Aorta (tissue), 5 donors: ENCODE measurements around the gene HMOX2. TPM values are rescaled to one million over a fixed set of nuclear protein-coding genes. Genes with fewer than 3 reads are reported as not detected.

ENCODE experiments used
- ATAC-seq: fragments of 200-7000 bp; cut with Tn5 transposase; one replicate; pipeline ENCODE4 v1.9.1; 2022; ENCODE audit warnings: moderate library complexity; ENCODE audit not compliant: low FRiP score
- DNase-seq, 2 donors: peaks; one replicate each; pipeline ENCODE4 v3.0.0-alpha.2; 2020
- H3K27ac ChIP-seq, 2 donors: one replicate each; pipeline ENCODE4 v1.5.1; 2013; ENCODE audit warnings: low read length in 2 of 2, mild to moderate bottlenecking in 2 of 2, moderate library complexity in 2 of 2, control low read depth in 1 of 2, inconsistent platforms in 1 of 2, low read depth in 1 of 2
- H3K27me3 ChIP-seq, 2 donors: one replicate each; pipeline ENCODE4 v1.6.1; 2013; ENCODE audit warnings: control low read depth in 1 of 2, low read length in 1 of 2, mild to moderate bottlenecking in 1 of 2, moderate library complexity in 1 of 2; ENCODE audit not compliant: insufficient read depth in 2 of 2, control insufficient read depth in 1 of 2
- H3K36me3 ChIP-seq, 2 donors: one replicate each; pipeline ENCODE4 v1.6.1; 2013; ENCODE audit warnings: control low read depth in 1 of 2, low read length in 1 of 2, mild to moderate bottlenecking in 1 of 2; ENCODE audit not compliant: insufficient read depth in 2 of 2, control insufficient read depth in 1 of 2
- H3K4me1 ChIP-seq, 2 donors: one replicate each; pipeline ENCODE4 v1.6.1; 2013; ENCODE audit warnings: low read length in 2 of 2, control low read depth in 1 of 2, mild to moderate bottlenecking in 1 of 2, moderate library complexity in 1 of 2; ENCODE audit not compliant: insufficient read depth in 2 of 2, control insufficient read depth in 1 of 2
- H3K4me3 ChIP-seq, 2 donors: one replicate each; pipeline ENCODE4 v1.5.1; 2013; ENCODE audit warnings: low read length in 2 of 2, control low read depth in 1 of 2, mild to moderate bottlenecking in 1 of 2
- H3K9me3 ChIP-seq: one replicate; pipeline ENCODE4 v1.6.1; 2013; ENCODE audit warnings: mild to moderate bottlenecking, low read length; ENCODE audit not compliant: control insufficient read depth
- WGBS, 2 donors: extraction: QIAGEN DNeasy Blood & Tissue Kit; methylation state at CpG; one replicate each; pipeline ENCODE4 v1.1.7; 2013; 5-methylcytosine and 5-hydroxymethylcytosine counted together
- intact Hi-C, 2 donors: fragments of 100-400 bp; cut with DNase I; formaldehyde crosslinking; loops; one replicate each; pipeline versions ENCODE4 v1.14.2 to v1.15.0; 2022
- long read RNA-seq, 2 donors: library from polyadenylated mRNA; unstranded; transcript quantifications; one replicate each; pipeline ENCODE4 v2.0.0, GENCODE V29; 2020 to 2021
- polyA plus RNA-seq, 2 donors: library from polyadenylated mRNA; stranded (reverse); fragments of 200-250 nt; gene quantifications; one replicate each; pipeline ENCODE4 v1.2.3, GENCODE V29; 2013
- total RNA-seq, 2 donors: library from RNA; stranded (reverse); fragmentation: NEBNext Ultra II Directional; extraction: Animal tissue kit (Norgen Biotek cat#: 25700); gene quantifications; one replicate each; pipeline ENCODE4 v1.2.1, GENCODE V29; 2021
- donor health status: healthy with polysubstance abuse.
- donor health status: Bipolar disorder and iron deficiency.
- donor health status: DM: no; HTN: no; CAD: no.
- donor health status: DM: no; HTN: no; CAD: no.
- donor health status: DM: yes; HTN: yes; CAD: no.

The HMOX2 gene
- total RNA-seq, result 10 to 100 TPM; 25.1 to 28.6 TPM
- 10 to 100 TPM; 24.3 to 33.6 TPM for polyA plus RNA-seq
- long read RNA-seq, donor 1, transcript HMOX2-205 (7 exons, 1,797 nt), result minor isoform, 22 of 174 reads
- long read RNA-seq, donor 1, transcript HMOX2-208 (6 exons, 2,147 nt), result major isoform, 125 of 174 reads
- long read RNA-seq, donor 1, partial matches to known transcripts, result 3 of 174 reads
- long read RNA-seq, donor 1, other reads (novel, unspliced or antisense), result 22 of 174 reads
- long read RNA-seq, donor 2, transcript HMOX2-208 (6 exons, 2,147 nt), result major isoform, 16 of 22 reads
- long read RNA-seq, donor 2, partial matches to known transcripts, result 2 of 22 reads
- long read RNA-seq, donor 2, other reads (novel, unspliced or antisense), result 1 of 22 reads

- Histone ChIP-seq H3K4me1 (no peaks in the 10 kb centered on the region), H3K36me3 (no peaks in the 10 kb centered on the region), H3K27ac (no peak within 1 kb of the TSS), H3K27me3 (no peaks in the 10 kb centered on the region), H3K9me3 (no peaks in the 10 kb centered on the region), H3K4me3 (peak within 1 kb of the TSS; percentile 56 to 69)
- ATAC-seq (peak; percentile 96), DNase-seq (peak; percentile 94 to 96)
- intact Hi-C loops, result loop anchor here in 1 of 2 donors (5.0 kb wide), 1 partner anchor 61 kb away; the partner anchor contains the start of gene CDIP1
- WGBS, 2 donors, result 5 to 6% methylated on average over 56 to 70 of the region's 70 CpGs
Observed at GRCh38 chr16:4475880-4476788, at the start of gene HMOX2. HMOX2 (plus strand) TSS chr16:4476398; CDS start chr16:4505525, 29,127 bp downstream.

- intact Hi-C loops, result no loop called here
- peak overlapping the region in 1 of 2 donors; percentile 61 for H3K4me3 ChIP-seq
- no peaks in the 10 kb centered on the region for H3K27me3 ChIP-seq
- no peak for ATAC-seq
- no peak overlapping the region for H3K27ac ChIP-seq
- H3K9me3 ChIP-seq, result no peaks in the 10 kb centered on the region
- WGBS, 2 donors, result 86 to 89% methylated on average over 12 of the region's 12 CpGs
- peak in 1 of 2 donors; percentile 21 for DNase-seq
- no peaks in the 10 kb centered on the region for H3K36me3 ChIP-seq
- H3K4me1 ChIP-seq, result peaks cover 0 to 3% of the 10 kb centered on the region in 2 donors
Observed at GRCh38 chr16:4426722-4427372, 49.4 kb upstream of the HMOX2 start.

GRCh38 chr16:4428500-4428899 is 47.7 kb upstream of the HMOX2 start:
- H3K27ac ChIP-seq, result no peak overlapping the region
- DNase-seq (peak in 1 of 2 donors; percentile 14), ATAC-seq (no peak)
- no peak overlapping the region for H3K4me3 ChIP-seq
- WGBS, 2 donors, result 93 to 95% methylated on average over 7 of the region's 7 CpGs
- H3K9me3 ChIP-seq, result no peaks in the 10 kb centered on the region
- H3K36me3 ChIP-seq, result no peaks in the 10 kb centered on the region
- peaks cover 0 to 3% of the 10 kb centered on the region in 2 donors for H3K4me1 ChIP-seq
- intact Hi-C loops, result no loop called here
- no peaks in the 10 kb centered on the region for H3K27me3 ChIP-seq

GRCh38 chr16:4431023-4431422 is 45.2 kb upstream of the HMOX2 start:
- Histone ChIP-seq H3K27ac (no peak overlapping the region), H3K27me3 (no peaks in the 10 kb centered on the region), H3K4me1 (no peaks in the 10 kb centered on the region), H3K4me3 (no peak overlapping the region), H3K36me3 (peaks cover under 1 to 4% of the 10 kb centered on the region in 2 donors), H3K9me3 (no peaks in the 10 kb centered on the region)
- ATAC-seq, result no peak
- 89 to 91% methylated on average over 9 of the region's 9 CpGs for WGBS, 2 donors
- DNase-seq, result no peak
- intact Hi-C loops, result no loop called here

- H3K27ac ChIP-seq, result no peak overlapping the region
- ATAC-seq (no peak), DNase-seq (no peak)
- no peaks in the 10 kb centered on the region for H3K27me3 ChIP-seq
- 73 to 81% methylated on average over 4 of the region's 4 CpGs for WGBS, 2 donors
- H3K36me3 ChIP-seq, result peaks cover 2 to 6% of the 10 kb centered on the region in 2 donors
- H3K4me3 ChIP-seq, result no peak overlapping the region
- no peaks in the 10 kb centered on the region for H3K9me3 ChIP-seq
- H3K4me1 ChIP-seq, result no peaks in the 10 kb centered on the region
- intact Hi-C loops, result no loop called here
Observed at GRCh38 chr16:4433228-4433627, 43.0 kb upstream of the HMOX2 start.

GRCh38 chr16:4433914-4434787 is 42.0 kb upstream of the HMOX2 start:
- Histone ChIP-seq H3K27ac (no peak overlapping the region), H3K27me3 (no peaks in the 10 kb centered on the region), H3K9me3 (no peaks in the 10 kb centered on the region), H3K4me1 (no peaks in the 10 kb centered on the region), H3K36me3 (peaks cover 2 to 6% of the 10 kb centered on the region in 2 donors), H3K4me3 (no peak overlapping the region)
- intact Hi-C loops, result no loop called here
- ATAC-seq (no peak), DNase-seq (no peak)
- WGBS, 2 donors, result 82 to 84% methylated on average over 12 of the region's 12 CpGs

- intact Hi-C loops, result no loop called here
Observed at GRCh38 chr16:4435337-4436067, 40.7 kb upstream of the HMOX2 start.

More at GRCh38 chr16:4435337-4436067, 40.7 kb upstream of the HMOX2 start:
- Histone ChIP-seq H3K36me3 (peaks cover 6 to 7% of the 10 kb centered on the region in 2 donors), H3K9me3 (no peaks in the 10 kb centered on the region), H3K4me1 (no peaks in the 10 kb centered on the region), H3K4me3 (no peak overlapping the region), H3K27me3 (no peaks in the 10 kb centered on the region), H3K27ac (no peak overlapping the region)
- ATAC-seq (no peak), DNase-seq (no peak)
- 85 to 87% methylated on average over 8 of the region's 8 CpGs for WGBS, 2 donors
